Stimulated activated CD4-positive, alpha-beta T cell treated with anti-CD3 and anti-CD28 coated beads, Interleukin-1b, Interleukin-23, amount 100 ng/mL, for 24 hours (primary cell): Measurements from ENCODE around the gene CBLN4.

ENCODE experiments used
- DNase-seq, 4 experiments: peaks; one replicate each; pipeline ENCODE4 v3.0.0-alpha.2; 2020; ENCODE audit warnings: low read depth in 4 of 4, low spot score in 1 of 4

Gene CBLN4

DNA sequence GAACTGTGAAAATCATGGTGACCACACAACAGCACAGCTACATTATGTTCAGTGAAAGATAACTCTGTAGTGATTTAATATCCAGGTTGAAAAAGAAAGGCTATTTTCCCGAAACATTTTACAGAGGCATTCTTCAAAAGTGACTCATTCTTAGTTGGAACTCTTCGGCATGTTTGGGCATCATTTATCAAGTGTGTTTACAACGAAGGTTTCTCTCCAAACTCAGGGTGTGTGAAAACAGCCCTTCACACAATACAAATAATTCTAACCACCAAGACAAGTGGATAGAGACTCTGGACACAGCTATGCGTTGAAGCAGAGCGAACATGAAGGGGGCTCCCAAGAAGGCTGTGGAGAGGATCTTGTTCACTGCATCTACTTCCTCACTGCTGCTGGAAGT, 57.6 kb downstream of the CBLN4 start:
- no peak for DNase-seq
